Measurements from ENCODE around the gene ABCD4. TPM values are rescaled to one million over a fixed set of nuclear protein-coding genes. Genes with fewer than 3 reads are reported as not detected.

ABCD4 gene
- total and polyA plus RNA-seq, 4 donors, result 30.3 to 124 (median 67.5) TPM

GRCh38 chr14:74242021-74242779 lies 60.5 kb downstream of the ABCD4 start:
- H3K4me1 ChIP-seq (ENCODE audit: control insufficient read depth, insufficient read depth, low read length), result peaks cover 22% of the 10 kb centered on the region
- peaks cover 100% of the 10 kb centered on the region for H3K27me3 ChIP-seq (ENCODE audit: control insufficient read depth, insufficient read depth, low read length)
- no peaks in the 10 kb centered on the region for H3K9me3 ChIP-seq (ENCODE audit: control insufficient read depth, insufficient read depth, low read length)
- WGBS (ENCODE audit: insufficient coverage), result 1% methylated on average over 16 of the region's 28 CpGs
- H3K27ac ChIP-seq (ENCODE audit: low read depth, low read length), result no peak overlapping the region
- no peak overlapping the region for H3K4me3 ChIP-seq (ENCODE audit: low read depth, low read length)
- peak in 2 of 6 donors; percentile 32 to 42 for DNase-seq (ENCODE audit: low read depth in 4 of 6, low spot score in 6 of 6)
- no peaks in the 10 kb centered on the region for H3K36me3 ChIP-seq (ENCODE audit: control insufficient read depth, insufficient read depth, low read length)

DNA sequence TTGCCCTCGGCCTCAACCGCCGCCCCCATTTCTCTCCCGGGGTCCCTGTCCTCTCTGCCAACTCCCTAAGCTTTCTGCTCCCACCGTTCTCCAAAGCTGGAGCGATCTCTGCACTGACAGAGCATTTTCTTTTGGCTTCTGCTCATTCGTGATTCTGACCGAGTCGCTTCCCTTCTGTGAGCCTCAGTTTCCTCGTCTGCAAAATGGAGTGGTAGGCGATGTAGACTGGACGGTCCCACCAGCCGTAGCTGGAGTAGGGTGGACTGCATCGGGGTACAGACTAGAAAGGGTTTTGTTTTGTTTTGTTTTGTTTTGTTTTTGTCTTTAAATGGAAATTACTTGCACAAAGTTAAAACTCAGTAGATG lies 61.1 kb downstream of the ABCD4 start:
- Histone ChIP-seq H3K27ac (ENCODE audit: low read depth, low read length) (no peak overlapping the region), H3K4me1 (ENCODE audit: control insufficient read depth, insufficient read depth, low read length) (peaks cover 22% of the 10 kb centered on the region), H3K36me3 (ENCODE audit: control insufficient read depth, insufficient read depth, low read length) (no peaks in the 10 kb centered on the region), H3K27me3 (ENCODE audit: control insufficient read depth, insufficient read depth, low read length) (peaks cover 100% of the 10 kb centered on the region), H3K9me3 (ENCODE audit: control insufficient read depth, insufficient read depth, low read length) (no peaks in the 10 kb centered on the region), H3K4me3 (ENCODE audit: low read depth, low read length) (no peak overlapping the region)
- WGBS (ENCODE audit: insufficient coverage), result under 1% methylated on average over 11 of the region's 14 CpGs
- peak in 2 of 6 donors; percentile 44 to 54 for DNase-seq (ENCODE audit: low read depth in 4 of 6, low spot score in 6 of 6)

DNA sequence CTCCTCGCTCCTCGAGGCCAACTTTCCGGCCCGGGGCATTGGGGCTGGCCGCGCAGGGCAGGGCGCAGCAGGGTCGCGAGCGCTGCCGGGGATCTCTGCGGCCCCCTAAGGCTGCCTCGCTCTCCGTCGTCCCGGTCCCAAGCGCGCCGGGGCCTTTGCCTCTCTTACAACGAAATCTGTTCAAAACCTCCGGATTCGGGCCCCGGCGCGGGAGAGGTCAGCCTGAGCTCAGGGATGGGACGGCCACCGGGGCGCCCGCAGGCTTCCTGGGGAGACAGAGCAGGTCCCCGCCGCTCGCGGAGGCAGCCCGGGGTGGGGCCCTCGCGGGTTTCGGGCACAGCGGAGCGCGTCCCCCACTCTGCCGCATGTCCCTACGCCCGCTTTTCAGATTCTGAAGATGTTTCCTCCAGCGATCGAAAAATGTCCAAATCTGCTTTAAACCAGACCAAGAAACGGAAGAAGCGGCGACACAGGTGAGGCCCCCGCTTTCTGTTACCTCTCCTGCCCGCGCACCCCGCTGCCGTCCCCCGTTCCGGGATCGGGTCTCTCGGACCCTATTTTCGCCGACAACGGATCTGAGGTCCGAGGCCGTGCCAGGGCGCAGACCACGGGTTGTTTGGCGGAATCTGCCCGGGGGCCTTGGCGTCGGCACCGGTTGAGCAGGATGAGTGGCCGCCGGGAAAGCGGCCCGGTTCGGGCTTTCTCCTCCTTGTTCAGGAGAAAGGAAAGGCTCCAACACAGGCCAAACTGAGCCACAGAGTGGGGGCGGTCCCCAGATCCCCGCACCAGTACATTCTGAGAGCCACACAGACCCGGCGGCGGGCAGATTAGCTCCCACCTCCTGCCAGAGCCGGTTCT lies 61.7 kb downstream of the ABCD4 start:
- peaks cover 22% of the 10 kb centered on the region for H3K4me1 ChIP-seq (ENCODE audit: control insufficient read depth, insufficient read depth, low read length)
- H3K9me3 ChIP-seq (ENCODE audit: control insufficient read depth, insufficient read depth, low read length), result no peaks in the 10 kb centered on the region
- WGBS (ENCODE audit: insufficient coverage), result under 1% methylated on average over 79 of the region's 80 CpGs
- H3K27me3 ChIP-seq (ENCODE audit: control insufficient read depth, insufficient read depth, low read length), result peaks cover 96% of the 10 kb centered on the region
- H3K27ac ChIP-seq (ENCODE audit: low read depth, low read length), result no peak overlapping the region
- H3K36me3 ChIP-seq (ENCODE audit: control insufficient read depth, insufficient read depth, low read length), result no peaks in the 10 kb centered on the region
- peak overlapping the region; percentile 2 for H3K4me3 ChIP-seq (ENCODE audit: low read depth, low read length)
- DNase-seq (ENCODE audit: low read depth in 4 of 6, low spot score in 6 of 6), result peak in 2 of 6 donors; percentile 39 to 60

- no peaks in the 10 kb centered on the region for H3K9me3 ChIP-seq (ENCODE audit: control insufficient read depth, insufficient read depth, low read length)
- peaks cover 91% of the 10 kb centered on the region for H3K27me3 ChIP-seq (ENCODE audit: control insufficient read depth, insufficient read depth, low read length)
- WGBS (ENCODE audit: insufficient coverage), result under 1% methylated on average over 94 of the region's 94 CpGs
- DNase-seq (ENCODE audit: low read depth in 4 of 6, low spot score in 6 of 6), result peak in 1 of 6 donors; percentile 63
- peaks cover 22% of the 10 kb centered on the region for H3K4me1 ChIP-seq (ENCODE audit: control insufficient read depth, insufficient read depth, low read length)
- H3K27ac ChIP-seq (ENCODE audit: low read depth, low read length), result no peak overlapping the region
- H3K36me3 ChIP-seq (ENCODE audit: control insufficient read depth, insufficient read depth, low read length), result no peaks in the 10 kb centered on the region
- peak overlapping the region; percentile 2 for H3K4me3 ChIP-seq (ENCODE audit: low read depth, low read length)
These were observed 62.6 kb downstream of the ABCD4 start for GRCh38 chr14:74239848-74240793.

- Histone ChIP-seq H3K27me3 (ENCODE audit: control insufficient read depth, insufficient read depth, low read length) (peaks cover 87% of the 10 kb centered on the region), H3K9me3 (ENCODE audit: control insufficient read depth, insufficient read depth, low read length) (no peaks in the 10 kb centered on the region), H3K4me3 (ENCODE audit: low read depth, low read length) (peak within 1 kb of the TSS; percentile 2), H3K27ac (ENCODE audit: low read depth, low read length) (no peak within 1 kb of the TSS), H3K36me3 (ENCODE audit: control insufficient read depth, insufficient read depth, low read length) (no peaks in the 10 kb centered on the region), H3K4me1 (ENCODE audit: control insufficient read depth, insufficient read depth, low read length) (peaks cover 22% of the 10 kb centered on the region)
- 2% methylated on average over 36 of the region's 40 CpGs for WGBS (ENCODE audit: insufficient coverage)
- no peak for DNase-seq (ENCODE audit: low read depth in 4 of 6, low spot score in 6 of 6)
These were observed 63.5 kb downstream of the ABCD4 start, which contains the start of gene VSX2 for GRCh38 chr14:74238974-74239847. VSX2 (plus strand) TSS chr14:74239449; CDS start chr14:74239562, 113 bp downstream.

DNA sequence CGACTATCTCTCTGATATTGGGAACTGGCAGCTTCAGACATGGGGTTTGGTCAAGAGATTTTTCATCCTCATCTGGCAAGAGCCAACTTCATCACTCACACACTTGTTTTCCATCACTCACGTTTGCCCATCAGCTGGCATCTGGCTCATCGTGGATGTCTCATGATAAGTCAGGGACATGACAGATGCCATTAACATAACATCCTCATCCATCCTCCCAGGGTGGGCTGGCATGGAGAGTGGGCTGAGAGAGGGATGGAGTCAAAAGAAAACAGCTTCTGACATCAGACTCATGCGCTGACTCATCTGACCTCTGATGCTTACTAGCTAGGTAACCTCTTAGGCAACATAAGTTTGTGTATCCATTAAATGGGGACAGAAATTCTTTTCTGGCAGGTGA lies 65.3 kb downstream of the ABCD4 start:
- DNase-seq (ENCODE audit: low read depth in 4 of 6, low spot score in 6 of 6), result no peak
- H3K27me3 ChIP-seq (ENCODE audit: control insufficient read depth, insufficient read depth, low read length), result peaks cover 75% of the 10 kb centered on the region
- H3K27ac ChIP-seq (ENCODE audit: low read depth, low read length), result no peak overlapping the region
- H3K4me3 ChIP-seq (ENCODE audit: low read depth, low read length), result no peak overlapping the region
- H3K36me3 ChIP-seq (ENCODE audit: control insufficient read depth, insufficient read depth, low read length), result no peaks in the 10 kb centered on the region
- WGBS (ENCODE audit: insufficient coverage), result 100% methylated on average over 1 of the region's 4 CpGs
- H3K4me1 ChIP-seq (ENCODE audit: control insufficient read depth, insufficient read depth, low read length), result peaks cover 22% of the 10 kb centered on the region
- H3K9me3 ChIP-seq (ENCODE audit: control insufficient read depth, insufficient read depth, low read length), result no peaks in the 10 kb centered on the region

Other genes starting within 250 kb of the ABCD4 start
- 10 to 100 TPM; 60.9 to 92.5 TPM for gene ALDH6A1, start 218.5 kb downstream of the ABCD4 start, total RNA-seq
- 10 to 100 TPM; 36.8 to 63.0 TPM for gene ALDH6A1, start 218.5 kb downstream of the ABCD4 start, polyA plus RNA-seq (ENCODE audit: insufficient read length in 2 of 2)
- 10 to 100 TPM; 16.1 to 20.8 TPM for gene LIN52, start 218.0 kb downstream of the ABCD4 start, total RNA-seq
- gene LIN52, start 218.0 kb downstream of the ABCD4 start, polyA plus RNA-seq (ENCODE audit: insufficient read length in 2 of 2), result 10 to 100 TPM; 19.1 to 20.2 TPM
- gene VSX2, start 63.5 kb downstream of the ABCD4 start, total RNA-seq, result under 1 TPM; 0.17 to 0.59 TPM
- 1 to 10 TPM; 1.2 to 2.6 TPM for gene VSX2, start 63.5 kb downstream of the ABCD4 start, polyA plus RNA-seq (ENCODE audit: insufficient read length in 2 of 2)
- gene VRTN, start 45.5 kb upstream of the ABCD4 start, total RNA-seq, result not detected
- not detected for gene VRTN, start 45.5 kb upstream of the ABCD4 start, polyA plus RNA-seq (ENCODE audit: insufficient read length in 2 of 2)
- gene SYNDIG1L, start 123.3 kb upstream of the ABCD4 start, total RNA-seq, result 1 to 10 TPM; 4.6 to 8.7 TPM
- gene SYNDIG1L, start 123.3 kb upstream of the ABCD4 start, polyA plus RNA-seq (ENCODE audit: insufficient read length in 2 of 2), result 10 to 100 TPM; 16.6 to 17.7 TPM
- gene NPC2, start 190.4 kb upstream of the ABCD4 start, total RNA-seq, result 100 to 1,000 TPM in 1 of 2 donors, 10 to 100 TPM in 1; 76.8 to 174 TPM
- gene NPC2, start 190.4 kb upstream of the ABCD4 start, polyA plus RNA-seq (ENCODE audit: insufficient read length in 2 of 2), result 10 to 100 TPM; 80.9 to 92.5 TPM
- gene ISCA2, start 190.8 kb upstream of the ABCD4 start, total RNA-seq, result 10 to 100 TPM; 21.1 to 41.0 TPM
- 10 to 100 TPM; 32.3 to 35.1 TPM for gene ISCA2, start 190.8 kb upstream of the ABCD4 start, polyA plus RNA-seq (ENCODE audit: insufficient read length in 2 of 2)